H1 (cell line): ENCODE data around the gene RPSA. TPM values are rescaled to one million over a fixed set of nuclear protein-coding genes. Genes with fewer than 3 reads are reported as not detected.
"Not testable (repeated sequence)": the region's sequence is repeated elsewhere in the genome, so short reads cannot be mapped to it uniquely, and the experiment has no call there.

Experiments used
- CTCF ChIA-PET: fragments of 300-600 bp; sonication (Branson Sonifier 250); formaldehyde crosslinking; loops from one replicate; lab custom pipeline; 2021; ENCODE audit not compliant: partially characterized antibody; lab: Charles Lee
- POLR2A ChIA-PET: fragments of 300-600 bp; sonication (Branson Sonifier 250); formaldehyde crosslinking; loops from one replicate; lab custom pipeline; 2021; ENCODE audit warnings: inconsistent platforms; ENCODE audit not compliant: partially characterized antibody; lab: Charles Lee
- DNase-seq, 2 experiments: peaks; one replicate each; pipeline versions ENCODE4 v3.0.0 to v3.0.0-alpha.2; 2010 to 2022; ENCODE audit warnings: low spot score in 2 of 2, low read depth in 1 of 2, mixed read lengths in 1 of 2
- FAIRE-seq: peaks from 2 replicates; lab custom pipeline; 2011; peaks lifted over from hg19 to GRCh38; lab: Jason Lieb, UNC
- H2AFZ ChIP-seq: 2 replicates; pipeline ENCODE4 v1.8.1; 2012; ENCODE audit warnings: low read length, inconsistent platforms
- H2AK5ac ChIP-seq: 2 replicates; pipeline ENCODE4 v1.6.1; 2013; ENCODE audit warnings: low read depth, low read length
- H2BK120ac ChIP-seq: replicated peaks from 2 replicates; pipeline ENCODE3; 2013; ENCODE audit warnings: low read depth, low read length, inconsistent platforms
- H2BK12ac ChIP-seq: 2 replicates; pipeline ENCODE4 v1.6.1; 2013; ENCODE audit warnings: low read depth, low read length
- H2BK15ac ChIP-seq: 2 replicates; pipeline ENCODE4 v1.6.1; 2013; ENCODE audit warnings: low read length
- H2BK20ac ChIP-seq: 2 replicates; pipeline ENCODE4 v1.6.1; 2013; ENCODE audit warnings: low read length
- H2BK5ac ChIP-seq: 2 replicates; pipeline ENCODE4 v1.6.1; 2013; ENCODE audit warnings: low read depth, low read length
- H3K14ac ChIP-seq: 2 replicates; pipeline ENCODE4 v1.6.1; 2013; ENCODE audit warnings: inconsistent platforms; ENCODE audit not compliant: insufficient read length
- H3K18ac ChIP-seq: 2 replicates; pipeline ENCODE4 v1.6.1; 2013; ENCODE audit warnings: low read length; ENCODE audit errors: extremely low read depth
- H3K23ac ChIP-seq: 2 replicates; pipeline ENCODE4 v1.6.1; 2013; ENCODE audit warnings: inconsistent platforms; ENCODE audit not compliant: insufficient read length
- H3K23me2 ChIP-seq: 2 replicates; pipeline ENCODE4 v1.6.1; 2013; ENCODE audit warnings: low read depth, low read length
- H3K27ac ChIP-seq: 2 replicates; pipeline ENCODE4 v1.6.1; 2011; ENCODE audit warnings: low read depth, low read length, inconsistent platforms
- H3K27me3 ChIP-seq, 4 experiments: replicated peaks in 1 of 4; 1 replicate in 1 of 4; 2 replicates in 3 of 4; pipeline versions ENCODE4 v1.6.1 to v1.8.1; 2011 to 2013; ENCODE audit warnings: low read length in 3 of 4, mild to moderate bottlenecking in 3 of 4, inconsistent platforms in 2 of 4, mixed read lengths in 2 of 4, moderate library complexity in 1 of 4; ENCODE audit not compliant: control insufficient read depth in 3 of 4, insufficient read depth in 3 of 4; ENCODE audit errors: extremely low read depth in 1 of 4
- H3K36me3 ChIP-seq, 4 experiments: 2 replicates each; pipeline versions ENCODE4 v1.6.1 to v1.8.1; 2011 to 2013; ENCODE audit warnings: mild to moderate bottlenecking in 4 of 4, low read length in 3 of 4, moderate library complexity in 2 of 4, control low read depth in 1 of 4, inconsistent platforms in 1 of 4; ENCODE audit not compliant: insufficient read depth in 4 of 4, control insufficient read depth in 2 of 4
- H3K4ac ChIP-seq: replicated peaks from 2 replicates; pipeline ENCODE3; 2013; ENCODE audit warnings: low read length, low read depth, mixed read lengths, inconsistent platforms; ENCODE audit not compliant: insufficient read length
- H3K4me1 ChIP-seq, 4 experiments: replicated peaks in 1 of 4; 1 replicate in 1 of 4; 2 replicates in 3 of 4; pipeline versions ENCODE4 v1.6.1 to v1.8.1; 2011 to 2013; ENCODE audit warnings: low read length in 3 of 4, inconsistent platforms in 2 of 4, mixed read lengths in 1 of 4; ENCODE audit not compliant: insufficient read depth in 4 of 4, control insufficient read depth in 3 of 4
- H3K4me2 ChIP-seq, 2 experiments: 2 replicates each; pipeline versions ENCODE4 v1.6.1 to v1.8.1; 2011 to 2013; ENCODE audit warnings: low read depth in 2 of 2, low read length in 2 of 2, control low read depth in 1 of 2, inconsistent platforms in 1 of 2, mild to moderate bottlenecking in 1 of 2; ENCODE audit not compliant: insufficient read depth in 1 of 2
- H3K4me3 ChIP-seq, 4 experiments: fragments of 200-600, 300-600 bp in 1 of 4; sonication (generic), shearing (Covaris generic), sonication (Bioruptor Twin) in 1 of 4; 2 replicates each; pipeline versions ENCODE4 v1.5.1 to v1.8.1; 2011 to 2016; ENCODE audit warnings: low read length in 4 of 4, low read depth in 3 of 4, control low read depth in 2 of 4, inconsistent platforms in 2 of 4, mild to moderate bottlenecking in 2 of 4, mixed read lengths in 1 of 4, moderate library complexity in 1 of 4; ENCODE audit not compliant: insufficient read depth in 2 of 4; ENCODE audit errors: extremely low read depth in 1 of 4
- H3K56ac ChIP-seq: replicated peaks from 2 replicates; pipeline ENCODE3; 2013; ENCODE audit warnings: low read depth, mild to moderate bottlenecking, mixed read lengths, low read length, inconsistent platforms; ENCODE audit not compliant: insufficient read length
- H3K79me1 ChIP-seq: 2 replicates; pipeline ENCODE4 v1.6.1; 2013; ENCODE audit warnings: low read depth, low read length, control low read depth
- H3K79me2 ChIP-seq, 2 experiments: 2 replicates each; pipeline versions ENCODE4 v1.6.1 to v1.8.1; 2012 to 2013; ENCODE audit warnings: low read length in 2 of 2, mild to moderate bottlenecking in 2 of 2, inconsistent platforms in 1 of 2; ENCODE audit not compliant: insufficient read depth in 2 of 2, control insufficient read depth in 1 of 2
- H3K9ac ChIP-seq, 4 experiments: replicated peaks in 1 of 4; 1 replicate in 1 of 4; 2 replicates in 3 of 4; pipeline versions ENCODE4 v1.6.1 to v1.8.1; 2011 to 2013; ENCODE audit warnings: low read depth in 3 of 4, low read length in 3 of 4, control low read depth in 2 of 4, mild to moderate bottlenecking in 2 of 4, moderate library complexity in 2 of 4, inconsistent platforms in 1 of 4; ENCODE audit errors: extremely low read depth in 1 of 4
- H3K9me3 ChIP-seq, 2 experiments: 2 replicates each; pipeline versions ENCODE4 v1.6.1 to v1.8.1; 2012 to 2013; ENCODE audit warnings: mild to moderate bottlenecking in 2 of 2, moderate library complexity in 2 of 2, control low read depth in 1 of 2, inconsistent platforms in 1 of 2, low read depth in 1 of 2, low read length in 1 of 2, mixed read lengths in 1 of 2; ENCODE audit not compliant: insufficient read depth in 2 of 2
- H4K20me1 ChIP-seq, 2 experiments: replicated peaks in 1 of 2; 2 replicates each; pipeline versions ENCODE3 to v1.8.1; 2011 to 2013; ENCODE audit warnings: inconsistent platforms in 2 of 2, low read length in 2 of 2, mild to moderate bottlenecking in 1 of 2; ENCODE audit not compliant: insufficient read depth in 2 of 2, control insufficient read depth in 1 of 2
- H4K5ac ChIP-seq: 2 replicates; pipeline ENCODE4 v1.6.1; 2013; ENCODE audit warnings: low read length, low read depth, mixed read lengths, inconsistent platforms; ENCODE audit not compliant: insufficient read length
- H4K8ac ChIP-seq: 2 replicates; pipeline ENCODE4 v1.8.0; 2013; ENCODE audit warnings: mild to moderate bottlenecking, moderate library complexity, low read length, inconsistent platforms; ENCODE audit not compliant: insufficient read depth; ENCODE audit errors: extremely low read depth
- H4K91ac ChIP-seq: replicated peaks from 2 replicates; pipeline ENCODE3; 2013; ENCODE audit warnings: low read length, mixed read lengths, inconsistent platforms; ENCODE audit not compliant: insufficient read length
- POLR2A ChIP-seq, 2 experiments: IDR thresholded peaks; 1 replicate in 1 of 2; 2 replicates in 1 of 2; pipeline ENCODE4 v1.6.1; 2011; ENCODE audit warnings: low read depth in 2 of 2, low read length in 2 of 2, mild to moderate bottlenecking in 2 of 2; ENCODE audit errors: control extremely low read depth in 1 of 2
- TBP ChIP-seq: IDR thresholded peaks from 2 replicates; pipeline ENCODE4 v1.6.1; 2011; ENCODE audit warnings: low read depth, low read length, improper control_type of control experiment
- ZNF274 ChIP-seq: IDR thresholded peaks from 2 replicates; pipeline ENCODE4 v1.7.0; 2012; ENCODE audit warnings: low read length, borderline replicate concordance; ENCODE audit errors: extremely low read depth
- WGBS, 2 experiments: shearing (Covaris generic) in 1 of 2; methylation state at CpG; one replicate each; pipeline versions ENCODE4 v1.1.6 to v1.1.7; 2013 to 2015; ENCODE audit warnings: low lambda C conversion rate in 2 of 2, mixed read lengths in 2 of 2, inconsistent platforms in 1 of 2, low coverage in 1 of 2, missing lambda C conversion rate in 1 of 2; ENCODE audit not compliant: insufficient replicate concordance in 2 of 2, insufficient coverage in 1 of 2, insufficient read length in 1 of 2; ENCODE audit errors: extremely low coverage in 1 of 2, missing lambda C conversion rate in 1 of 2; 5-methylcytosine and 5-hydroxymethylcytosine counted together
- polyA plus RNA-seq, 7 experiments: library from polyadenylated mRNA; depleted of rRNA in 3 of 7; stranded (reverse) in 5 of 7; unstranded in 2 of 7; fragments of >200 nt in 5 of 7; fragments of 200-250 nt in 2 of 7; gene quantifications; 1 replicate in 5 of 7; 2 replicates in 1 of 7; 4 replicates in 1 of 7; pipeline versions ENCODE4 v1.2.1 to v1.2.3, GENCODE V29; 2011 to 2013; ENCODE audit warnings: missing spikeins in 2 of 7, mixed read lengths in 2 of 7
- total RNA-seq: library from RNA; stranded (reverse); fragmentation: NEBNext Ultra II Directional; extraction: Animal tissue kit (Norgen Biotek cat#: 25700); gene quantifications from 2 replicates; pipeline ENCODE4 v1.2.1, GENCODE V29; 2021

RPSA gene
- total and polyA plus RNA-seq, 2 of the 8 experiments (the other 6 are each of a cell fraction or from before 2014, with no cell fraction given) = 2,661 to 7,468 TPM

GRCh38 chr3:39362812-39363211, 43.7 kb upstream of the RPSA start (continued):
- TF ChIP-seq POLR2A (IDR thresholded peaks at IDR 0.05; ENCODE audit: control extremely low read depth in 1 of 2, low read depth in 2 of 2, low read length in 2 of 2) (no peak), TBP (no peak), ZNF274 (no peak)

DNA sequence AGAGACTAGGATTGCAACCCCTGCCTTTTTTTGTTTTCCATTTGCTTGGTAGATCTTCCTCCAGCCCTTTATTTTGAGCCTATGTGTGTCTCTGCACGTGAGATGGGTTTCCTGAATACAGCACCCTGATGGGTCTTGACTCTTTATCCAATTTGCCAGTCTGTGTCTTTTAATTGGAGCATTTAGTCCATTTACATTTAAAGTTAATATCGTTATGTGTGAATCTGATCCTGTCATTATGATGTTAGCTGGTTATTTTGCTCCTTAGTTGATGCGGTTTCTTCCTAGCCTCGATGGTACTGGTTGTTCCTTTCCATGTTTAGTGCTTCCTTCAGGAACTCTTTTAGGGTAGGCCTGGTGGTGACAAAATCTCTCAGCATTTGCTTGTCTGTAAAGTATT, 36.1 kb upstream of the RPSA start:
- H2BK20ac ChIP-seq, H3K56ac ChIP-seq, H3K79me2 ChIP-seq, H3K27ac ChIP-seq, H4K91ac ChIP-seq, H3K27me3 ChIP-seq, H3K4me2 ChIP-seq, FAIRE-seq, H3K23ac ChIP-seq, H3K36me3 ChIP-seq, H4K20me1 ChIP-seq, H3K23me2 ChIP-seq, H3K4ac ChIP-seq, H3K18ac ChIP-seq, H3K4me3 ChIP-seq, H2BK120ac ChIP-seq, H2BK12ac ChIP-seq, H3K14ac ChIP-seq, H3K9ac ChIP-seq, H2BK15ac ChIP-seq, H2AK5ac ChIP-seq, H2AFZ ChIP-seq, H2BK5ac ChIP-seq, DNase-seq, H4K5ac ChIP-seq, CTCF ChIA-PET, H3K79me1 ChIP-seq, H4K8ac ChIP-seq, POLR2A ChIA-PET, H3K4me1 ChIP-seq: not testable (repeated sequence)
- peaks cover 7 to 10% of the 10 kb centered on the region in 2 experiments; a peak in 3 of 4 replicates for H3K9me3 ChIP-seq
- 90% methylated on average over 4 of the region's 4 CpGs; no CpG with 5 or more reads in 1 of the 2 experiments for WGBS, 2 experiments
